ENCODE measurements around the gene ILRUN.
"Not testable (repeated sequence)": the region's sequence is repeated elsewhere in the genome, so short reads cannot be mapped to it uniquely, and the experiment has no call there.

Gene ILRUN

DNA sequence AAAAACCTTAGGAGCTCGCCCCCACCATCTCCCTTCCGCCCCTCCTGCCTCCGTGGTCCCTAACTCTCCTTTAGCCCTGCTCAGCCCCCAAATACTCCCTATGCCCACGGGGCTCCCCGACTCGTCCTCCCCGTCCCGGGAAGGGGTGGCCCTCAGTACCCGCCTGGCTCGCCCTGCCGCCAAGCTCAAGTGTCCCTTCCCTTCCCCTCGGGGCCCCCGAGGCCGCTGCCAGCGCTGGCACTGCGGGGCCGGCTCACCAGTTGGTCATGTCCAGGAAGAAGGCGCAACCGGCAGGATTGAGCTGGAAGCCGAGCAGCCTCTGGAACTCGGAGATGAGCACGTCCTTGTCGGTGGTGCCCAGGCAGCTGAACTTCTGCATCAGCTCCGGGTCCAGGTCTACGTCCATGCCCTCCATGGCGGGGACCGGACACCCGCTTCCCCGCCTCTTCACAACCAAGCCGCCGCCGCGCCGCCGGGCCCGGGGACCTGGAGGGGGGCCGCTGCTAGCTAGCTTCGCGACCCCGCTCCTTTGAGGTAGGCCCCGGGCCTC is 303 bp downstream of the ILRUN start:
- DNase-seq: peak in 2 of 3 donors; percentile 64 to 65

DNA sequence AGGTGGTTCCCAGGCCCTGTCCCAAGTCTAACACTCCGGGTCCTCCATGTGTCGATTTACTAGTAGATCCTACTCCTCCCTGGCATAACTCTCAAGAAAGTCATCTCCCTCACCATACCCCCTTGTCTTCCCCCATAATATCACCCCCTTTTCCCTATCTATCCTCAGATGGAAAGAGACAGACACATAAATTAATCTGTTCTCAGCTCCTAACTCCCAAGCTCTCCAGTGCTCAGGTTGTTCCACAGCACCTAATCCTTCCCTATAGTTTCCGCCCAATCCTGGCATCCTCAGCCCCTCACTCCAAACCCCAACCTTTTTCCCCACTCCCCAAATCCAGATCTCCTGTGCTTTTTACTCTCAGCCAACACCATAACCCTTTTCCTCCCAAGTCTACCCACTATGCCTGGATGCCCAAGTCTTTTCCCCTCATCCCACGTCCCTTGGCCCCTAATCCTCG is 808 bp downstream of the ILRUN start:
- no peak for DNase-seq

DNA sequence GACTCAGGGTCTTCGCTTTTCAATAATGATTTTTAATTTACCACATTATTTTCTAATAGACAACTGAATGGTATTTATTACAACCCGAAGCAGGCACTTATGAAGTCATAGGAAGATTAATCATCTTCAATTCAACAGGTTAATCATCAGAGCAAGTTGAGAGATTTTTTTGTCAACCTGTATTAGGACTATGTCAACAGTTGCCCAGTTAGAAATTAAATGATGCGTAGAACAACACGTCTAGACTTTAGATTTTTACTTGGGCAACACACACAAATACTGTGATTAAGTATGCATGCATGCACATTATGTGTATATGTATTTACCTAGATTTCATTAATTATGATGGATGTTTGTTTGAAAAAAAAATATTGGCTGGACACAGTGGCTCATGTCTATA is 4.3 kb downstream of the ILRUN start:
- DNase-seq: no peak

DNA sequence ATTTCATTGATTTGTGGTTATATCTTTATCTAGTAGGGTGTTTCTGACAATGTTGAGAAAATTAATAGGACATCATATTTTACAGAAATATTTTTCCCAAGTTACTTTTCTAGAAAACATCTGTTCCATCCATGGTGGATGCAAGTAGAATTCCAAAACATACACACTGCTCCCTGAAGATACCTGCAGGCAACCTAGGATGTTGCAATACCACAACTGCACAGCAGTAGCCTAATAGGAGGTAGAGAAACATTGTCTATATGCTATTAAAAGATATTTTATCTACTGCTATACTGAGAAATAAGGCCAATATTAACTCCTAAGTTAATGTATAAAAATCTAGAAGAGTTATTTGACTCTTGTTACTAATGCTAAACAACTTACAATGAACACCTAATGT is 6.8 kb downstream of the ILRUN start:
- no peak for DNase-seq

DNA sequence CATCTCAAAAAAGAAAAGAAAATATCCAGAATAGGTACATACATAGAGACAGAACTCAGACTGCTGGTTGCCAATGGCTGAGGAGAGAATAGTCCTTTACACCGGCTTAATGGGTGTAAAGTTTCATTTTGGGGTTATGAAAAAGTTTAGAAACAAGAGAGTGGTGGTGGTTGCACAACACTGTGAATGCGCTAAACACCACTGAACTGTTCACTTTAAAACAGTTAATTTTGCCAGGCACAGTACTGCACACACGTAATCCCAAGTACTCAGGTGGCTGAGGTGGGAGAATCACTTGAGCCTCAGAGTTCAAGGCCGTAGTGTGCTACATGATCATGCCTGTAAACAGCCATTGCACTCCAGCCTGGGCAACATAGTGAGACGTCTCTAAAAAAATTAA is 7.6 kb downstream of the ILRUN start:
- no peak for DNase-seq

DNA sequence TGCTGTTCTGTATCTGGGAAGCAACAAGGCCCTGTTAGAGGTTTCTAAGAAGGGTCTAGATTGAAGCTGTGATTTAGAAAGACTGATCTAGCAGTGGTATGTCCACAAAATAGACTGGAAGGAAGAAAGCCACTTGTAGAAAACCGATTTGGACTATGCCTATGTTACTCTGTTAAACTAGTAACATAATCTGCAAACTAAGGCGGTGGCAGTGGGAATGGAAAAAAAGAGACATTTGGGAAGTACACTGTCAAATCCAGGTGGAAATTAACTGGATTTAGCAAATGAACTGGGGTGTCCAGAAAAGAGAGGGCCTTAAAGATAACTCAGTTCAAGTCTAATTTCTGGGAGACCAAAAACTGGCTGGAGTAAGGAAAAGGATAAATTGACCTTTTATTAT is 11.6 kb downstream of the ILRUN start:
- no peak for DNase-seq

DNA sequence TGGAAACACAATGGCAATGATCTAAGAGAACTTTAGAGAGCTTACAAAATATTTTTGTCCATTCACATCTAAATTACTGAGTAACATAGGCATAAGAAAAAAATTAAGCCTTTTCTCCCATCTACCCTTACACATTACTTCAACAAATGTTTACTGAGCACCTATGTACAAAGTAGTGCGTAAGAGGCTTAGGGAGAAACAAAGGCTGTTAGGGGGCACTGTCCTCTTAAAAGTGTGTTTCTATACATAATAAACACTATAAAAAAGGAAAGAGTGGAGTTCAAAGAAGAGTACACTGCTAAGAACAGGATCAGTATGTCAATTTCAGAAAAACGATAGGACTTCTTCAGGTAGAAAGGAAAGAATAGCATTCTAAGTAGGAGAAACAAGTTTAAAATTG is 12.2 kb downstream of the ILRUN start:
- DNase-seq: no peak

DNA sequence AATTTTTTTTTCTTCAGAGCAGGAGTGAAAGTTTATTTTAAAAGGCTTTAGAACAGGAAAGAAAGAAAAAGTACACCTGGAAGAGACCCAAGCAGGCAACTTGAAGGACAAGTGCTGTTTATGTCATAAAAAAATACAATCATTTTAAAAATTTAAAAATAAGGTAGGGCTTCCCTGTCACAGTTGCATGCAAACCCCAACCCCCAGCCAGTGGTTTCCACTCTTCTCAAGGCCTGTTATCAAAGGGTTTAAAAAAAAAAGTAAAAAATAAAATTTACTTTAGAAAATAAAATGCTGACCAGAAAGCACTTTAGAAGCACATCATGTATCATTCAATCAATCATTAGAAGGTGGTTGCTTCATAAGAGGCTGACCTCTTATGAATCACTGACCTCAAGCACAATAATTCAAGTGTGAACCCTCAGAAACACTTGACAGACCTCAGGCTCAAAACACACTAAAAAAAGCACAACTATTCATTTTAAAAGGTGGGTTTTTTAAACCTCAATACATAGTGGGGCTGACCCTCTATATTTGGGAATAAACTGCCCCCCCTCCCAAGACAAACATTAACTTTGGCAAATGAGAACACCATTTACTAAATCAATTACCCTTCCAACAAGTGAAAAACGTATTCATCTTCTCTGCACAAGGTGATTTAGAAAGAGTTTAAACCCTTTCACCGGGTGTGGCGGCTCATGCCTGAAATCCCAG is 15.6 kb downstream of the ILRUN start:
- DNase-seq: peak; percentile 20 to 62 (median 48)

DNA sequence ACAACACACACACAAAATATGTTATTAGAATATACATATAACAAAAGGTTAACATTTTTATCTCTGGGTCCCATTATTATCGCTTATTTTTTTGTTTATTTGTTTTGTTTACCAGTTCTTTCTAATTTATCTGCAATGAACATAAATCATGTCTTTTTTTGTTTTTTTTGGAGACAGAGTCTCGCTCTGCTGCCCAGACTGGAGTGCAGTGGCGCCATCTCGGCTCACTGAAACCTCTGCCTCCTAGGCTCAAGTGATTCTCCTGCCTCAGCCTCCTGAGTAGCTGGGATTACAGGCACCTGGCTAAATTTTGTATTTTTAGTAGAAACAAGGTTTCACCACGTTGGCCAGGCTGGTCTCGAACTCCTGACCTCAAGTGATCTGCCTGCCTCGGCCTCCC is 16.3 kb downstream of the ILRUN start:
- not testable (repeated sequence) for DNase-seq

DNA sequence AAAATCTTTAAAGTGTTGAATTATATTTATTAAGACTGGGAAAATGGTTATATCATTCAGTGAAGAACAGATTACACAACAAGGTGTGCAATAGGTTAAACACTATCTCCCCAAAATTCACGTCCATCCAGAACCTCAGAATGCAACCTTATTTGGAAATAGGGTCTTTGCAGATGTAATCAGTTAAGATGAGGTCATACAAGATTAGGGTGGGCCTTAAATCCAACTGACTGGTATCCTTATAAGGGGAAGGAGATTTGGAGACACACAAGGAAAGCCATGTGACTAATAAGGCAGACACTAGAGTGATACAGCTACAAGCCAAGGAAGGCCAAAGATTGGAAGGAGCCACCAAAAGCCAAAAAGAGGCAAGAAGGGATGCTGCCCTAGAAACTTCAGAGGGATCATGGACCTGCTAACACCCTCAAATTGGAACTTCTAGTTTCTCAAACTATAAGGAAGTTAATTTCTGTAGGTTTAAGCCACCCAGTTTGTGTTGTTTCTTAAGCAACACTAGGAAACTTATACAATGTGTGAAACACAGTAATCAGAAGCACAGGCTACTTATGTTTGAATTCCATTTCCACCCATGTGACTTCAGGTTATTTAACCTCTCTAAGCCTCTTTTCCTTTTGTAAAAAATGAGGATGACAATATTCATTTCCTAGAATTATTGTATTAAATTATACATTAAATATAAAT is 16.9 kb downstream of the ILRUN start:
- peak; percentile 36 to 56 (median 55) for DNase-seq

DNA sequence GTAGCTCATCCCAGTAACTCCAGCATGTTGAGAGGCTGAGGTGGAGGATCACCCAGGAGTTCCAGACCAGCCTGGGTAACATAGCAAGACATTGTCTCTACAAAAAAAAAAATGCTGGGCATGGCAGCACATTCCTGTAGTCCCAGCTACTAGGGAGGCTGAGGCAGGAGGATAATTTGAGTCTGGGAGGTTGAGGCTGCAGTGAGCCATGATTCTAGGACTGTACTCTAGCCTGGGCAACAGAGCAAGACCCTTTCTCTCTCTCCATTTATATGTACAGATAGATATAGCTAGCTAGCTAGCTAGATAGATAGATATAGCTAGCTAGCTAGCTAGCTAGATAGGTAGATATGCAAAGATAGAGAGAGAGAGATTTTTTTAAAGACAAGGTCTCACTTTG is 20.4 kb downstream of the ILRUN start:
- DNase-seq: no peak

DNA sequence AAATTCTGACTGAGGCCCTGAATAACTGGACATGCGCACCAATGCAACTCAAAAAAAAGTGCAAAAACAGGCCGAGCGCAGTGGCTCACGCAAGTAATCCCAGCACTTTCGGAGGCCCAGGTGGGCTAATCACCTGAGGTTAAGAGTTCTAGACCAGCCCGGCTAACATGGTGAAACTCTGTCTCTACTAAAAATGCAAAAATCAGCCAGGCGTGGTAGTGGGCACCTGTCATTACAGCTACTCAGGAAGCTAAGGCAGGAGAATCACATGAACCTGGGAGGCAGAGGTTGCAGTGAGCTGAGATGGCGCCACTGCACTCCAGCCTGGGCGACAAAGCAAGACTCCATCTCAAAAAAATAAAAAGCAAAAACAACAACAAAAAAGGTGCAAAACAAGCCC is 21.6 kb downstream of the ILRUN start:
- not testable (repeated sequence) for DNase-seq

DNA sequence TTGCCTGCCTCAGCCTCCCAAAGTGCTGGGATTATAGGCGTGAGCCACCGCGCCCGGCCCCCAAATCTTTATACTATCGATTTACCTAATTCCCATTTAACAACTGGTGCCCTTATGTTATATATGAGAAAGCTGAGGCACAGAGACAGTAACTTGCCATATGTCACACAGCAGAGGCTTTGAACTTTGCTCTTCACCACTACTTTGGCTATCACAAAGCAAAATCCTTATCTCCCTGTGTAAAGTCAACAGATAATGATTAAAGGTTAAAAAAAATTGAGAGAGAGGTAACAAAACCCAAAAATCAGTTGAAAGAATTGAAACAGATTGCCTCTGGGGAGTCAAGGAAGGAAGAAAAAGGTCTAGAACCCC is 22.3 kb downstream of the ILRUN start:
- no peak for DNase-seq

DNA sequence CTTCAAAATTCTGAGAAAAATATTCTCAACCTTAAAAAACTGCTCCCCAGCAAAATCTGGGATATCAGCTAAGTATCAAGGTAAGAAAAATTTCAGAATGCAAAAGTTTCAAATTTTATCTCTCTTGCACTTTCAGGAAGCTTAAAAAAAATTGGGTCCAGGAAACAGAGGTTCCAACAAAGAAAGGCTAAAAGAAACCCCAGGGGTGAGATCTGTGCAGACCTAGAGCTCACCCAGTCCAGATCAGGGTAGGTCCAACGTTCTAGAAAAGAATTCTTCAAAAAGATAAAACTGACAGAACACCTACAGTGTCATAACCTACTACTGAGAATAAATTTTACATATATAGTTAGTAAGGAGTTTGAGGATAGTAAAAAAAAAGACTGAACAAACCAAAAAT is 23.5 kb downstream of the ILRUN start:
- DNase-seq: no peak

DNA sequence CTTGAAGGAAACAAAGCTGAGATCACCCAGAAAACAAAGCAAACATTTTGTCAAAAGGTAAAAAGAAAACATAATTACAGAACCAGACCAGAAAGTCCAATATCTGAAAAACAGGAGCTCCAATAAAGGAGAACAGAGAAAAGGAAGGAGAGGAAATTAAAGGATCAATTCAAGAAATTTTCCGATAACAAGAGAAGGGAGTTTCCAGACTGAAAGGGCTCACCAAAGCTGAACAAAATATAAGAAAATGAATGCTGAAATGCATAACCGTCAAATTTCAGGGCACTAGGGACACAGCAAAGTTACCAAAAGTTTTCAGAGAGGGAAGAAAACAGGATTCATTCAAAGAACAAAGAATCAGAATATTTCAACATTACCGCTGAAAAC is 23.9 kb downstream of the ILRUN start:
- peak in 2 of 3 donors; percentile 12 to 39 for DNase-seq

DNA sequence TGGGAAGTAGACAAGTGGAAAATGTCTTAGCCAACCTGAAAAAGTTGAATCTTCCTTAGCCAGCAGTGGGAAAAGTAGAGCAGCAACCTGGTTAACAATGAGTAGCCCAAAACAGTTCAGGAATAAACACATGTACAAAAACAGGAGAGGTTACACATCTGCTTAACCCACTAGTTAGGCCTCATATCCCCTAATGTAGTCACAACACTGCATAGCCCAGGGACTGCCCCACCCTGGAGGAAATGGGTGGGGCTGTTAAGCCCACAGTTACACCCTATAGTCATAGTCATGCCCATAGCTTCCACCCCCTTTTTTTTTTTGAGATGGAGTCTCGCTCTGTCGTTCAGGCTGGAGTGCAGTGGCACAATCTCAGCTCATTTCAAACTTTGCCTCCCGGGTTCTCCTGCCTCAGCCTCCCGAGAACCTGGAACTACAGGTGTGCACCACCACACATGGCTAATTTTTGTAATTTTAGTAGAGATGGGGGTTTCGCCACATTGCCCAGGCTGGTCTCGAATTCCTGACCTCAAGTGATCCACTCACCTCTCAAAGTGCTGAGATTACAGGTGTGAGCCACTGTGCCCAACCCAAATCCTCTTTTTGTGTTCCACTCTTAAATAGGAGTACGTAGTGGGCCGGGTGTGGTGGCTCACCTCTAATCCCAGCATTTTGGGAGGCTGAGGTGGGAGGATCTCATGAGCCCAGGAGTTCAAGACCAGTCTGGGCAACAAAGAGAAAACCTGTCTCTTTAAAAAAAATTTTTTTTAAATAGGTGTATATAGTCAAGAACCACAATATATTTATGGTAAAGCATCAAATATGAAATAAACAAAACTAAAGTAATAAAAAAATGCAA is 24.5 kb downstream of the ILRUN start:
- peak; percentile 89 to 93 (median 90) for DNase-seq

DNA sequence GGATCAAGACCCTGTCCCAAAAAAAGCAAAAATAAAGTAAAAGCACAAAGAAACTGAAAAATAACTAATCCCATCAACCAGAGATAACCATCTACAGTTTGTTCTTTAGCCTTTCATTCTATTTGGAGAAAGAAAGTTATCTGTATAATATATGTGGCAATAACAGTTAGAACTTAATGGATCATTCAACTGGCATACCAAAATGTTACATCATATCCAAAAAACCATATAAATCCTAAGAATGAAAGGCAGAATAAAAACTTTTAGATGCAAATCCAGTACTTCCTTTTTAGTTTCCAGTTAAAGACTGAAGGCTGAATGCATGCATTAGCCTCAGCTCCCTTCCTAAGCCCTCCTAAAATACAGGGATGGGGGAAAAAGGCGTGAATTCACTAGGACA is 25.2 kb downstream of the ILRUN start:
- peak in 1 of 3 donors; percentile 39 for DNase-seq

DNA sequence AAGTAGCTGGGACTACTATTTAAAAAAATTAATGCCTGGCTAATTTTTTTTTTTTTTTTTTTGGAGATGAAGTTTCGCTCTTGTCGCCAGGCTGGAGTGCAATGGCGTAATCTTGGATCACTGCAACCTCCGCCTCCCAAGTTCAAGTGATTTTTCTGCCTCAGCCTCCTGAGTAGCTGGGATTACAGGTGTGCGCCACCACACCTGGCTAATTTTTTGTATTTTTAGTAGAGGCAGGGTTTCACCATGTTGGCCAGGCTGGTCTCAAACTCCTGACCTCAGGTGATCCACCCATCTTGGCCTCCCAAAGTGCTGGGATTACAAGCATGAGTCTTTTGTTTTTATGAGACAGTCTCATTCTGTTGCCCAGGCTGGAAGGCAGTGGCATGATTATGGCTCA is 27.8 kb downstream of the ILRUN start:
- DNase-seq: not testable (repeated sequence)

DNA sequence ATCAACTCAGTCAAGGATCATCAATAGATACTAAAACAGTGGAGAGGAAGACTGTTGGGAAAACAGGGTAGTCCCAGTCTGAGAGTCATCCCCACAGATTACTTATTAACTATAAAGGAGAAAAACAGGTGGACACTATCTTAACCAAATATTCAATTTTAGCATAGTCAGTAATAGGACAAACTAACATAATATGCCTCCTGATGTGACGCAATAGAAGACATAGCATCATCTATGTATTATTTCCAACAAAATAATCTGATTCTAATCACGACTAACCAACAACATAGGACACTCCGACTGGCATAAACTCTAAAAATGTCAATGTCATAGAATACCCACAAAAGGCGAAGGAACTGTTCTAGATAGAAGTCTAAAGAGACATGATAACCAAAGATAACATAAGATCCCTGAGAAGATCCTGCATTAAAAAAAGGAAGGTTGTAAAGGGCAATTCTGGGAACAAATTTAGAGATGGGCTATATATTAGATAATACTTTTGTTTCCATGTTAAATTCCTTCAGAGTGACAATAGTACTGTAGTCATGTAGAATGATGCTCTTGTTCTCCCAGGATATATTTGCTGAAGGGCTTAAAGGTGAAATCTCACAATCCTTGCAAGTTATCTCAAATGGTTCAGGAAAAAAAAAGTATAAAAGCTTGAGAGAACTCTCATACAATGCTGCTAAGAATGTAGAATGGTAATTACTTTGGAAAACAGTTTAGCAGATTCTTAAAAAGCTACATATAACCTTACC is 28.9 kb downstream of the ILRUN start:
- no peak for DNase-seq

DNA sequence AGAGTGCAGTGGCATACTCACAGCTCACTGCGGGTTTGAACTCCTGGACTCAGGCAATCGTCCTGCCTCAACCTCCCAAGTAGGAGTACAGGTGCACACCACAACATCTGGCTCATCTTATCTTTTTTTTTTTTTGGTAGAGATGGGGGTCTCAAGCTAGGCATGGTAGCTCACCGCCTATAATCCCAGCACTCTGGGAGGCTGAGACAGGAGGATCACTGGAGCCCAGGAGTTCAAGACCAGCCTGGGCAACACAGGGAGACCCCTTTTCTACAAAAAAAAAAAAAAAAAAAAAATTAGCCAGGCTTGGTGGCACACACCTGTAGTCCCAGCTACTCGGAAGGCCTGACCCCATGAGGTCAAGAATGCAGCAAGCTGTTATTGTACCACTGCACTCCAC is 31.5 kb downstream of the ILRUN start:
- no peak for DNase-seq

DNA sequence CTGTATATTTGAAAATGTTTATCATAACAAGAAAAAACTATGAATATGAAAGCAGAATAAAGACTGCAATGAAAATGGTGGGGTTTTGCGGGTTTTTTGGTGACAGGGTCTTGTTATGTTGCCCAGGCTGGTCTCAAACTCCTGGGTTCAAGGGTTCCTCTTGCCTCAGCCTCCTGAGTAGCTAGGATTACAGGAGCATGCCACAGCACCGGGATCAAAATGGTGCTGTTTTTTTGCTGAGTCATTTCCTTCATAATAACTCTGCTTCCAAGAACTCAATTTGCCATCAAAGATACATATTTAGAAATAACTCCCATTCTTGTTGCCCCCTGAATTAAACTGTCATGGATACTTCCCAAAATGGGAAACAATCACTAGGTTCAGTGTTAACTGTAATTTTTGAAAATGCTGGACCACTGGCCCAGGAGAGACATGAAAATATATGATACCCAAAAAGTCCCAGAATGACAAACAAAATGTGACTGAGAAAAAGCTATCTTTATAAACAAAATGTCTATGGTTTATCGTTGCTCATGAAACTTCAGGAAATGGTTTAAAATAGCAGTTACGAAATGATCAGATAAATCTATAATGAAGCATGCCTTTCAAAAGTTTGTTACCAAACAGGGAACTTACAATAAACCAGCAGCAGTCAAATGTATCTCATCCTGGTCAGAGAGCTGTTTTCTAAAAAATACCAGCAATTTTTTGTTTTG is 32.2 kb downstream of the ILRUN start:
- DNase-seq: peak; percentile 15 to 48 (median 42)

DNA sequence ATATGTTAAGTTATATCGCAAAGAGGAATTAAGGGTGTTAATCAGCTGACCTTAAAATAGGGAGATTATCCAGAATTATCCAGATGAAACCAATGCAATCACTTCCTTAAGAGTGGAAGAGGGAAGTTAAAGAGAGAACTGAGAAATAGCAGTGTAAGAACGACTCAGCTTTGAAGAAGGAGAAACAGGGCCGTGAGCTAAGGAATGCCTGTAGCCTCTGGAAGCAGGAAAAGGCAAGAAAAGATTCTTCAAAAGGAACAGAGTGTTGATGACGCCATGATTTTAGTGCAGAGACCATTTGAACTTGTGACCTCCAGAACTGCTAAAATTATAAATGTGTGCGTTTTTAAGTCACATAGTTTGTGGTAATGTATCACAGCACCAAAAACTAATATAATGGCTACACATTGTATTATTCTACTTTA is 32.7 kb downstream of the ILRUN start:
- peak; percentile 75 to 90 (median 82) for DNase-seq
